Ishikawa (cell line): Measurements from ENCODE around the gene PODNL1.

Experiments
- CEBPB ChIP-seq: IDR thresholded peaks from 2 replicates; pipeline ENCODE4 v1.6.1; 2012
- CREB1 ChIP-seq: IDR thresholded peaks from 2 replicates; pipeline ENCODE4 v1.6.1; 2012; ENCODE audit warnings: low read depth
- EGR1 ChIP-seq: IDR thresholded peaks from 2 replicates; pipeline ENCODE4 v1.6.1; 2012
- EP300 ChIP-seq: IDR thresholded peaks from 2 replicates; pipeline ENCODE4 v1.6.1; 2012; ENCODE audit warnings: borderline replicate concordance
- FOXM1 ChIP-seq: IDR thresholded peaks from 2 replicates; pipeline ENCODE4 v1.6.1; 2012; ENCODE audit warnings: low read depth, borderline replicate concordance
- MAX ChIP-seq: IDR thresholded peaks from 2 replicates; pipeline ENCODE4 v1.6.1; 2012
- NFIC ChIP-seq: IDR thresholded peaks from 2 replicates; pipeline ENCODE4 v1.6.1; 2012
- RAD21 ChIP-seq: IDR thresholded peaks from 2 replicates; pipeline ENCODE4 v1.6.1; 2012; ENCODE audit warnings: low read depth
- REST ChIP-seq: IDR thresholded peaks from 2 replicates; pipeline ENCODE4 v1.6.1; 2012; ENCODE audit warnings: low read depth, mild to moderate bottlenecking
- TAF1 ChIP-seq: IDR thresholded peaks from 2 replicates; pipeline ENCODE4 v1.6.1; 2012; ENCODE audit warnings: low read depth, mild to moderate bottlenecking
- TCF12 ChIP-seq: IDR thresholded peaks from 2 replicates; pipeline ENCODE4 v1.6.1; 2012; ENCODE audit warnings: low read depth
- TEAD4 ChIP-seq: IDR thresholded peaks from 2 replicates; pipeline ENCODE4 v1.6.1; 2012
- USF1 ChIP-seq: IDR thresholded peaks from 2 replicates; pipeline ENCODE4 v1.6.1; 2012
- YY1 ChIP-seq: IDR thresholded peaks from 2 replicates; pipeline ENCODE4 v1.6.1; 2012; ENCODE audit warnings: low read depth
- ZBTB7A ChIP-seq: IDR thresholded peaks from 2 replicates; pipeline ENCODE4 v1.6.1; 2012; ENCODE audit warnings: low read depth

PODNL1 gene

GRCh38 chr19:13976446-13976845, 38.2 kb upstream of the PODNL1 start:
- TF ChIP-seq ZBTB7A = no peak
- TF ChIP-seq TAF1 = no peak
- TF ChIP-seq MAX = no peak
- TF ChIP-seq CEBPB = no peak
- no peak for TF ChIP-seq RAD21
- TF ChIP-seq NFIC = no peak
- no peak for TF ChIP-seq FOXM1
- no peak for TF ChIP-seq REST
- TF ChIP-seq TEAD4 = no peak

- TF ChIP-seq REST (no peak), TAF1 (no peak)
Observed at GRCh38 chr19:13975870-13976269, 37.7 kb upstream of the PODNL1 start.

- TF ChIP-seq MAX (peak; percentile 91), TEAD4 (no peak), CREB1 (0 out of 2 replicates have a peak, but pooled peaks have one; percentile 45)
Observed at GRCh38 chr19:13974073-13974472, 35.9 kb upstream of the PODNL1 start.

GRCh38 chr19:13972368-13973155, 34.3 kb upstream of the PODNL1 start:
- no peak for TF ChIP-seq TCF12
- TF ChIP-seq TAF1 = no peak

- TF ChIP-seq ZBTB7A (no peak), EP300 (no peak), MAX (no peak), RAD21 (no peak), REST (no peak), TAF1 (no peak), TEAD4 (no peak), USF1 (no peak), NFIC (no peak), CEBPB (no peak), CREB1 (no peak), TCF12 (no peak), FOXM1 (no peak), YY1 (no peak), EGR1 (no peak)
Observed at GRCh38 chr19:13969897-13970296, 31.7 kb upstream of the PODNL1 start.
